T-helper 9 cell (primary cell): ENCODE measurements around the gene PDCD2L.

Experiments used
- DNase-seq: peaks from one replicate; pipeline ENCODE4 v3.0.0-alpha.2; 2020

The PDCD2L gene

GRCh38 chr19:34474233-34474989 is 70.2 kb downstream of the PDCD2L start:
- DNase-seq = no peak

GRCh38 chr19:34475026-34475974 is 71.1 kb downstream of the PDCD2L start:
- DNase-seq = no peak
